CD4-positive, alpha-beta T cell (primary cell): Measurements from ENCODE around the gene AOC3. TPM values are rescaled to one million over a fixed set of nuclear protein-coding genes. Genes with fewer than 3 reads are reported as not detected.

Experiments
- ATAC-seq: fragments of 200-7000 bp; cut with Tn5 transposase; one replicate; pipeline ENCODE4 v1.10.0; 2022; ENCODE audit warnings: mild to moderate bottlenecking; ENCODE audit not compliant: poor library complexity
- CTCF ChIA-PET: fragments of 350-600 bp; sonication (Branson Sonifier 250); formaldehyde crosslinking; loops from one replicate; lab custom pipeline; 2021; ENCODE audit warnings: antibody characterized with exemption, inconsistent platforms; lab: Charles Lee
- POLR2A ChIA-PET: fragments of 350-600 bp; sonication (Branson Sonifier 250); formaldehyde crosslinking; loops from one replicate; lab custom pipeline; 2021; ENCODE audit warnings: antibody characterized with exemption, inconsistent platforms; lab: Charles Lee
- DNase-seq, 14 experiments: peaks; one replicate each; pipeline ENCODE4 v3.0.0-alpha.2; 2013 to 2020; ENCODE audit warnings: mixed read lengths in 2 of 14
- H3K27ac ChIP-seq, 2 donors: one replicate each; pipeline versions ENCODE4 v1.5.1 to v1.7.0; 2013; ENCODE audit warnings: low read length in 2 of 2, low read depth in 1 of 2, mild to moderate bottlenecking in 1 of 2
- H3K27me3 ChIP-seq, 2 experiments: 1 replicate in 1 of 2; 2 replicates in 1 of 2; pipeline versions ENCODE4 v1.6.1 to v1.7.0; 2013; ENCODE audit warnings: low read length in 2 of 2, control low read depth in 1 of 2, mild to moderate bottlenecking in 1 of 2, moderate library complexity in 1 of 2; ENCODE audit not compliant: insufficient read depth in 2 of 2, control insufficient read depth in 1 of 2
- H3K36me3 ChIP-seq: one replicate; pipeline ENCODE4 v1.6.1; 2013; ENCODE audit warnings: low read length, control low read depth; ENCODE audit not compliant: insufficient read depth
- H3K4me1 ChIP-seq: one replicate; pipeline ENCODE4 v1.6.1; 2013; ENCODE audit warnings: low read length, control low read depth; ENCODE audit not compliant: insufficient read depth
- H3K4me3 ChIP-seq: one replicate; pipeline ENCODE4 v1.5.1; 2013; ENCODE audit warnings: mild to moderate bottlenecking, low read length, moderate library complexity
- H3K9me3 ChIP-seq, 2 experiments: 1 replicate in 1 of 2; 2 replicates in 1 of 2; pipeline versions ENCODE4 v1.6.1 to v1.7.0; 2013; ENCODE audit warnings: low read length in 2 of 2, mild to moderate bottlenecking in 2 of 2, control low read depth in 1 of 2, moderate library complexity in 1 of 2; ENCODE audit not compliant: control insufficient read depth in 1 of 2, insufficient read depth in 1 of 2
- H3K27ac Mint-ChIP-seq: one replicate; pipeline ENCODE4 v1.8.0; 2020; ENCODE audit warnings: mixed read lengths
- H3K27me3 Mint-ChIP-seq: one replicate; pipeline ENCODE4 v1.8.0; 2021; ENCODE audit warnings: mixed read lengths
- H3K36me3 Mint-ChIP-seq: one replicate; pipeline ENCODE4 v1.8.0; 2021; ENCODE audit warnings: low read depth, mixed read lengths
- H3K4me1 Mint-ChIP-seq: one replicate; pipeline ENCODE4 v1.8.0; 2021; ENCODE audit warnings: low read depth, mixed read lengths
- H3K4me3 Mint-ChIP-seq: one replicate; pipeline ENCODE4 v1.8.0; 2020; ENCODE audit warnings: mild to moderate bottlenecking, mixed read lengths
- H3K9me3 Mint-ChIP-seq: one replicate; pipeline ENCODE4 v1.8.0; 2020; ENCODE audit warnings: mixed read lengths
- intact Hi-C, 2 experiments: fragments of 100-400 bp; cut with DNase I in 1 of 2; cut with micrococcal nuclease in 1 of 2; formaldehyde crosslinking; loops; one replicate each; pipeline versions ENCODE4 v1.15.1 to v1.9.0; 2023 to 2025; cut with DNase I, micrococcal nuclease
- total RNA-seq, 174 experiments: library from RNA in 2 of 174; stranded (reverse) in 2 of 174; gene quantifications; one replicate each; pipeline ENCODE4 v1.2.3 and lab custom pipeline; 2021 to 2026
- TF ChIP-seq, protein P1 (sequence below): fragments of 200-600 bp; IDR thresholded peaks from one replicate; pipeline ENCODE4 v1.8.0; 2022; ENCODE audit warnings: antibody characterized with exemption, mild to moderate bottlenecking

Gene AOC3
- total RNA-seq, 2 experiments from 2014 or later: 0.78 to 1.0 TPM

- Histone ChIP-seq H3K9me3 (no peaks in the 10 kb centered on the region), H3K4me1 (peaks cover 22% of the 10 kb centered on the region), H3K27me3 (no peaks in the 10 kb centered on the region), H3K27ac (no peak overlapping the region), H3K4me3 (no peak overlapping the region), H3K36me3 (peaks cover 53% of the 10 kb centered on the region)
- ChIA-PET POLR2A (interaction anchor here (0.5 kb wide), 1 partner anchor 208 kb away, joined by 3 read pairs; no protein-coding TSS in a partner anchor), CTCF (interaction anchor here (1.1 to 4.8 kb wide), 4 partner anchors 13 to 177 kb away, joined by 3 to 39 read pairs (median 4); partner anchors contain the start of genes PSME3, RPL27 and RUNDC1)
- intact Hi-C loops: loop anchor here in 1 of 2 experiments (10.0 kb wide), 1 partner anchor 544 kb away; no protein-coding TSS in a partner anchor
- TF ChIP-seq, protein P1, sequence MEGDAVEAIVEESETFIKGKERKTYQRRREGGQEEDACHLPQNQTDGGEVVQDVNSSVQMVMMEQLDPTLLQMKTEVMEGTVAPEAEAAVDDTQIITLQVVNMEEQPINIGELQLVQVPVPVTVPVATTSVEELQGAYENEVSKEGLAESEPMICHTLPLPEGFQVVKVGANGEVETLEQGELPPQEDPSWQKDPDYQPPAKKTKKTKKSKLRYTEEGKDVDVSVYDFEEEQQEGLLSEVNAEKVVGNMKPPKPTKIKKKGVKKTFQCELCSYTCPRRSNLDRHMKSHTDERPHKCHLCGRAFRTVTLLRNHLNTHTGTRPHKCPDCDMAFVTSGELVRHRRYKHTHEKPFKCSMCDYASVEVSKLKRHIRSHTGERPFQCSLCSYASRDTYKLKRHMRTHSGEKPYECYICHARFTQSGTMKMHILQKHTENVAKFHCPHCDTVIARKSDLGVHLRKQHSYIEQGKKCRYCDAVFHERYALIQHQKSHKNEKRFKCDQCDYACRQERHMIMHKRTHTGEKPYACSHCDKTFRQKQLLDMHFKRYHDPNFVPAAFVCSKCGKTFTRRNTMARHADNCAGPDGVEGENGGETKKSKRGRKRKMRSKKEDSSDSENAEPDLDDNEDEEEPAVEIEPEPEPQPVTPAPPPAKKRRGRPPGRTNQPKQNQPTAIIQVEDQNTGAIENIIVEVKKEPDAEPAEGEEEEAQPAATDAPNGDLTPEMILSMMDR: no peak
- Mint-ChIP-seq H3K4me3 (peak overlapping the region; percentile 57), H3K9me3 (no peaks in the 10 kb centered on the region), H3K27ac (no peak overlapping the region), H3K4me1 (peaks cover 28% of the 10 kb centered on the region), H3K36me3 (peaks cover 56% of the 10 kb centered on the region), H3K27me3 (no peaks in the 10 kb centered on the region)
- DNase-seq (no peak), ATAC-seq (no peak)
Measured at GRCh38 chr17:42821176-42821575, 29.8 kb upstream of the AOC3 start.

DNA sequence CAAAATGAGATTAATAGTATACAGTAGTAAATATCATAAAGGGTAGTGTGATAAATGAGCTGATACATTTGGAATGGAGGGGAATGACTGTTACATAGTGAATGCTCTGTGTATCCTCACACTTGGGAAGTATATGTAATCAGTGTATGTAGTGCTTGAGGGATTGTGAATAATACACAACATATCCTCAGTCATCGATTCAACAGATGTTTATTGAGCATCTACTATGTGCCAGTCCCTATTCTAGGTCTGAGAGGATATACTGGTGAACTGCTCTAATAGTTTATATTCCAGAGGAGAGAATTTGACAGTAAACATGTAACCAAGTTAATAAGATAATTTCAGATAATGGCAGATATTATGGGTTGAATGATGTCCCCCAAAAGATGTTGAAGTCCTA, 23.5 kb upstream of the AOC3 start:
- intact Hi-C loops: loop anchor here in 1 of 2 experiments (10.0 kb wide), 1 partner anchor 537 kb away; no protein-coding TSS in a partner anchor
- Histone ChIP-seq H3K27me3 (no peaks in the 10 kb centered on the region), H3K27ac (no peak overlapping the region), H3K4me3 (no peak overlapping the region), H3K4me1 (peaks cover 20% of the 10 kb centered on the region), H3K36me3 (no peaks in the 10 kb centered on the region), H3K9me3 (no peaks in the 10 kb centered on the region)
- no peak overlapping the region for H3K27ac Mint-ChIP-seq
- H3K4me3 Mint-ChIP-seq: no peak overlapping the region
- peaks cover 19% of the 10 kb centered on the region for H3K4me1 Mint-ChIP-seq
- TF ChIP-seq, protein P1: no peak
- no peak for ATAC-seq
- no peaks in the 10 kb centered on the region for H3K27me3 Mint-ChIP-seq
- peaks cover 12% of the 10 kb centered on the region for H3K36me3 Mint-ChIP-seq
- POLR2A ChIA-PET: no interaction called here
- no peak for DNase-seq
- no peaks in the 10 kb centered on the region for H3K9me3 Mint-ChIP-seq
- CTCF ChIA-PET: no interaction called here

- Mint-ChIP-seq H3K9me3 (no peaks in the 10 kb centered on the region), H3K27me3 (no peaks in the 10 kb centered on the region), H3K36me3 (peaks cover 22% of the 10 kb centered on the region), H3K27ac (peak overlapping the region; percentile 61), H3K4me1 (peaks cover 22% of the 10 kb centered on the region), H3K4me3 (peak overlapping the region; percentile 60)
- H3K4me3 ChIP-seq: no peak overlapping the region
- H3K9me3 ChIP-seq: no peaks in the 10 kb centered on the region
- DNase-seq (no peak), ATAC-seq (no peak)
- TF ChIP-seq, protein P1: no peak
- H3K27ac ChIP-seq: no peak overlapping the region
- ChIA-PET CTCF (interaction anchor here (4.4 kb wide), 1 partner anchor 11 kb away, joined by 17 read pairs; no protein-coding TSS in a partner anchor), POLR2A (interaction anchor here (1.1 kb wide), 1 partner anchor 530 kb away, joined by 3 read pairs; no protein-coding TSS in a partner anchor)
- peaks cover 8% of the 10 kb centered on the region for H3K36me3 ChIP-seq
- H3K4me1 ChIP-seq: peaks cover 23% of the 10 kb centered on the region
- intact Hi-C loops: loop anchor here (2.0 to 5.0 kb wide), 7 partner anchors 34 to 651 kb away; partner anchors contain the start of genes BRCA1 (in 1 of the 2), CNTD1 (in 1 of the 2), COA3 (in 1 of the 2) and DHX8 (in 1 of the 2)
- no peaks in the 10 kb centered on the region for H3K27me3 ChIP-seq
Measured at GRCh38 chr17:42830971-42831370, 20.0 kb upstream of the AOC3 start.
